HG03196 (cell line): ENCODE results near the gene GPI.

Experiments
- ATAC-seq: cut with Tn5 transposase; IDR thresholded peaks from one replicate; pipeline ENCODE4 v1.9.1; 2021; ENCODE audit not compliant: unreplicated experiment

GPI gene

DNA sequence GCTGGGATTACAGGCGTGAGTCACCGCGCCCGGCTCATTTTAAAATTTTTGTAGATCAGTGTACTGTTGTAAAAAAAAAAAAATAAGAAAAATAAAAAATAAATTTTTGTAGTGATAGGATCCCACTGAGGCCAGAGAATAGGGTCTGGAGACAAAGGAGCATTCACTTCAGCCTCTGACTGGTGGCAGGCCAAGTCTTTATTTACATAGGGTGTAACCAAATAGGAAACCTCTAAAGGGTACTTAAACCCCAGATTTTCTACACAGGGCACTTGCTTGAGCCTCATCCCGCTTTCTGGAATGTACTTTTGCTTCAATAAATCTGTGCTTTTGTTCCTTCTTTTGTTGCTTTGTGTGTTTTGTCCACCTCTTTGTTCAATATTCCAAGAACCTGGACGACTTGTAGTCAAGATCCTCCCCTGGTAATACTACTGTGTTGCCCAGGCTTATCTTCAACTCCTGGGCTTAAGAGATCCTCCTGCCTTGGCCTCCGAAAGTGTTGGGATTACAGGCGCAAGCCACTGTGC, 37.1 kb downstream of the GPI start:
- ATAC-seq = no peak

- ATAC-seq = no peak
Observed at GRCh38 chr19:34403784-34404108, 38.8 kb downstream of the GPI start.

DNA sequence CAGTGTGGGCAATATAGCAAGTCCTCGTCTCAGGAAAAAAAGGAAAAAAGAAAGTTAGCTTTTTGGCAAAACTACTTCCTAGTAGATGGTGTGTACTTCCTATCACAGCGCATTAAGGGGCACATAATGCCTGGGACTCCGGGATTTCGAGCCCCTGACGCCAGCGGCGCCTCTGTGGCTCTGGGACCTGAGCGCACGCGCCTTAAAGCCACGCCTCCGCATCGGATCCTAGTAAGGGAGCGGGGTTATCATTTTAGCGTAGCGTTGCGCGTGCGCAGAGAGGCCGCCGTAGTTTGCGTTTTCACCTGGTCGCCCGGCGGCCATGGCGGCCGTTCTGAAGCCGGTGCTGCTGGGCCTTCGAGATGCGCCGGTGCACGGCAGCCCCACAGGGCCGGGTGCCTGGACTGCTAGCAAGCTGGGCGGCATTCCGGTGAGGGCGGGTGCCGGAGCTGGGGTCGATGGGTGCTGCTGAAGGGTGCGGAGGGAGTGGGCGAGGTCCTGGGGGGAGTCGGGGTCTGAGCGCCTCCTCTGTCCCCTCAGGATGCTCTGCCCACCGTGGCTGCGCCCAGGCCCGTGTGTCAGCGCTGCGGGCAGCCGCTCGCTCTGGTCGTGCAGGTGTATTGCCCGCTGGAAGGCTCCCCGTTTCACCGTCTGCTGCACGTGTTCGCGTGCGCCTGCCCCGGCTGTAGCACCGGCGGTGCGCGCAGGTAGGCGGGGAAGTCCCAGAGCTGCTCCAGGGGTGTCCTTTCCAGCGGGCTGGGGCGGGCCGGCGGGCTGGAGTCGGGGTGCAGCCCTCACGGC, 39.3 kb downstream of the GPI start, which contains the start of gene PDCD2L:
TSS of gene PDCD2L (plus strand) at position 291 of the 801 bp plus-strand sequence. CDS start at position 323, 32 bp downstream.
- ATAC-seq = peak; percentile 82

DNA sequence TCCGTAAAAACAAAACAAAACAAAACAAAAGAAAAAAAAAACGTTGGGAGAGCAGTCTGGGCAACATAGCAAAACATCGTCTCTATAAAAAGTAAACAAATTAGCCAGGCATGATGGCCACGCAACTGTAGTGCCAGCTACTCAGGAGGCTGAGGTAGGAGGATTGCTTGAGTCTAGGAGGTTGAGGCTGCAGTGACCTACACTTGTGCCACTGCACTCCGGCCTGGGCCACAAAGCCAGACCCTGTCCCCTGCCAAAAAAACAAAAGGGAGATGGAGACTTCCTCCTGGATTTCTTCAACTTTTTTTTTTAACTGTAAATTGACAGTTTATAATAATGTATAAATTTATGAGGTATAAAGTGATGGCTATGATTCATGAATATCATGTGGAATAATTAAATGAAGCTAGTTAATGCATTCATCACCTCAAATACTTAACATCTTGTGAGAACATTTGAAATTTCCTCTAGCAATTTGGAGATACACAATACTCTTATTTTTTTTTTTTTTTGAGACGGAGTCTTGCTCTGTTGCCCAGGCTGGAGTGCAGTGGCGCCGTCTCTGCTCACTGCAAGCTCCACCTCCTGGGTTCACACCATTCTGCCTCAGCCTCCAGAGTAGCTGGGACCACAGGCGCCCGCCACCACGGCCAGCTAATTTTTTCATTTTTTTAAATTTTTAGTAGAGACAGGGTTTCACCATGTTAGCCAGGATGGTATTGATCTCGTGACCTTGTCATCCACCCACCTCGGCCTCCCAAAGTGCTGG, 41.1 kb downstream of the GPI start:
- no peak for ATAC-seq

DNA sequence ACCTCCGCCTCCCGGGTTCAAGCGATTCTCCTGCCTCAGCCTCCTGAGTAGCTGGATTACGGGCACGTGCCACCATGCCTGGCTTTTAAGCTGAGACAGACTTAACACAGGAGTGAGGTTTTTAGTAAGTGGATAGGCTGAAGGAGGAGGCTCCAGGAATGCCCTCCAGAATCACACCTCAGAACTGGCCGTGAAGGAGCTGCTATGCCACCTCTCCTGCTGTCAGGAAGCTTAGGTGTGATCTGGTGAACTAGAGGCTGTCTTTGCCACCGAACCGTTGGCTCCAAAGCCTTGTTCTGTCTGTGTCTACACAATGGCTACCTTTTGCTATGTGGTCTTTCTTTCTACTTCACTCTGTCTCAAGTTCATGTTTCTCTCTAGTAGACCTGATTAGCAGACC, 43.4 kb downstream of the GPI start:
- no peak for ATAC-seq

DNA sequence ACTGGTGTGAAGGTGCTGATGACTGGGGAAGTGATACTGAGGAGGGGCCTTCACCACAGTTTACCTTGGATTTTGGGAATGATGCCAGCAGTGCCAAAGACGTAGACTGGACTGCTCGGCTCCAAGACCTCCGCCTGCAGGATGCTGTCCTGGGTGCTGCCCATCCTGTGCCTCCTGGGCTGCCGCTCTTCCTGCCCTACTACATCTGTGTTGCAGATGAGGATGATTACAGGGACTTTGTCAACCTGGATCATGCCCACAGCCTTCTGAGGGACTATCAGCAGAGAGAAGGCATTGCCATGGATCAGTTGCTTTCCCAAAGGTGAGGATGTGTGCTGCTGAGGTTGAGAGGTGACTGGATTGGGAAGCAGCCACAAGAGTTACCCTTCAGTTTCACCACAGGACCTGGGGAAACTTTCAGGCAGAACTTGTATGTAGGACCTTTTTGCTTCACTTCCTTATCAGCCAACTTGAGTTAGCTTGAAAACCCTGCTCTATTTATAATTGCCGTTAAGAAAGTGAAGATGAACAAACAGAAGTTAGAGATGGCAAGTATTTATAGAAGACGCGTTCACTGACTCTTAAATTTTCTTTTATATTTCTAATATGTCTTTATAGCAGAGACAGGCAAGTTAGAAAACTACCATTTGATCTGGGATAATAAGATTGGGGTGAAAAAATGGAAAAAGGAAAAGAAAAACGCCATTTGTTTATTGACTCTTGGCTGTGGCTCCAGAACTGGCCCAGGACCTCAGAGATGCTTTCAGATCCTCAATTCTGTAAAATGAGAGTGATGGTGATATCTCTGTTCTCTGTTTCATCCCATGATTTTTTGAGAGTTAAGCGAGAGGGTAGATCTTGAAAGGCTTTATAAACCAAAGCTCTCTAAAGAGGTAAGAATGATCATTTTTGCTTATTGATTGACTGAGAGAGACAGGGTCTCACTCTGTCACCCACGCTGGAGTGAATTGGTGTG, 44.5 kb downstream of the GPI start:
- no peak for ATAC-seq

GRCh38 chr19:34411216-34411615, 46.2 kb downstream of the GPI start:
- no peak for ATAC-seq

- no peak for ATAC-seq
Observed at GRCh38 chr19:34416021-34416545, 51.1 kb downstream of the GPI start.

GRCh38 chr19:34418300-34418699, 53.3 kb downstream of the GPI start:
- ATAC-seq = no peak

DNA sequence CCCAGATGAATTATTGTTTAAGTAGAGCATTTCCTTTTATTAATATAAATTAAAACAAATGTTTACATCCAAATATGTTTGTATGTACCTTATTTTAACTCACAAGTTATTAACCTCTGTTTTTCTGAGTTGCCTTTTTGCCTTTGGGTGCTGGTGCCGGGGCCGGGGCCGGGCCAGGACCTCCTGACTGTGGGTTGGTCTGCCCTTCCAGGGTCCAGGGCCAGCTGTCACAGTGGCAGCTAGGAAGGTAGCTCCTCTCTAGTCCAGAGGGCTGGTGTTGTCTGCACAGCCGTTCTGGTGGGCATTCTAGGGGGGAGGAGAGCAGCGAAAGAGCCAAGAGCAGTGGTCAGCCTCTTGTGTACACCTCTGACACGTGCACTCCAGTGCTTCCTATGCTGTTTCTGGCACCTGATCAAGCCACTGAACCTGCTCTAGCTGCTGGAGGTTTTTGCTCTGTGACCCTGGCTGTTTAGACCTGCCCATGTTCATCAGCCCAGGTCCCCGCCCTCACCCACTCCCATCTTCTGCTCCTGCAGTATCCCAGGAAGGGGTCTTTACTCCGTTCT, 61.2 kb downstream of the GPI start:
- ATAC-seq = no peak

- peak; percentile 49 for ATAC-seq
Observed at GRCh38 chr19:34428549-34429285, 63.7 kb downstream of the GPI start.

DNA sequence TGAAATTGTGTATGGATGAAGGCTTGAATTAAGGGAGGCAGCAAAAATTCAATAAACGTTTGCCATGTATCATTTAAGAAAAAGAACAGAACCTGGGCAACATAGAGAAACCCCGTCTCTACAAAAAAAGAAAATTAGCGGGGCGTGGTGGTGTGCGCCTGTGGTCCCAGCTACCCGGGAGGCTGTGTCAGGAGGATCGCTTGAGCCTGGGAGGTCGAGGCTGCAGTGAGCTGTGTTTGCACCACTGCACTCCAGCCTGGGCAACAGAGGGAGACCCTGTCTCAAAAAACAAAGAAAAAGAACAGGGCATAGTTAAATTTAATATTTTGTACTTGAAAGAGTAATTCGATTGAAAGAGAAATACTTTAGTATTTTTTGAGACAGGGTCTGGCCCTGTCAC, 64.6 kb downstream of the GPI start:
- no peak for ATAC-seq

GRCh38 chr19:34430738-34431625, 66.0 kb downstream of the GPI start:
- ATAC-seq = no peak

DNA sequence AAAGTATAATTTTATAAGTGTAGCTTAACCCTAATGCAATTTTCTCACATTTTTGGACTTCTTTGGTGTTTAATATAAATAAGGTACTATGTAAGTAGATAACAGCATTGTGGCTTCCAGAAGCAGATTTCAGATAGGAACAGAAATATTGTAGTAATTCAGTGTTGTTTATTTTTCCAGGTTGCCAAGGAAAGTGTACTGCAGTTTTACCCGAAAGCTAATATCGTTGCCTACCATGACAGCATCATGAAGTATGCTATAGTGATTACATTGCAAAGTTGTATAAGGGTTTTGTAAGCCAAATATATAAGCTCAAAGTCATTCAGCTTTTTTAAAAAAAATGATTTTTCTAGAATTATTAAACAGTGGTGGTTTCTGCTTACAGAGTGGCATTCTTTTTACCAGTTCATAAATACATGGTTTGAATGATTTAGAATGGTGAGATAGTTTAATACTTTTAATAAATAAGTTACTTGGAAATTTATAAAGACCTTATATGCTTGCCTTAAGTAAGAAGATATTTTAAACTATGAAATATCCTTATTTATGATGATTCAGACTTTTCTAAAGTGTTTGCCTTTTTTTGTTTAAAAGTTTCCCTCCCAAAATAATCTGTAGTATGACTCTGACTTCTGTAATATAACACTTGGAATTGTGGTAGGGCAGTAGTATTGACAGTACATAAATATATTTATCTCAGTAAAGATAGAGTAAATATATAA, 66.8 kb downstream of the GPI start:
- no peak for ATAC-seq

GRCh38 chr19:34432797-34433196, 67.8 kb downstream of the GPI start:
- ATAC-seq = no peak

GRCh38 chr19:34436716-34437115, 71.7 kb downstream of the GPI start:
- no peak for ATAC-seq

GRCh38 chr19:34448191-34448590, 83.2 kb downstream of the GPI start:
- no peak for ATAC-seq
